Smooth muscle cell (in vitro differentiated cells): ENCODE measurements around the gene HCFC1. TPM values are rescaled to one million over a fixed set of nuclear protein-coding genes. Genes with fewer than 3 reads are reported as not detected.

Experiments used
- DNase-seq: peaks from one replicate; lab custom pipeline; 2025; ENCODE audit not compliant: unreplicated experiment; lab: John Stamatoyannopoulos, UW
- H2AFZ ChIP-seq: fragments of 200-600 bp; sonication (generic); 2 replicates; pipeline ENCODE4 v1.6.0; 2016; ENCODE audit warnings: antibody characterized with exemption, low read depth, mild to moderate bottlenecking
- H3F3A ChIP-seq: fragments of 200-600 bp; sonication (generic); 2 replicates; pipeline ENCODE4 v1.6.0; 2017; ENCODE audit warnings: antibody characterized with exemption, low read depth
- H3K27ac ChIP-seq: fragments of 200-600 bp; sonication (generic); 2 replicates; pipeline ENCODE4 v1.5.1; 2016; ENCODE audit warnings: low read depth, mild to moderate bottlenecking
- H3K27me3 ChIP-seq: fragments of 200-600 bp; sonication (generic); 2 replicates; pipeline ENCODE4 v1.6.1; 2016; ENCODE audit warnings: low read depth, mild to moderate bottlenecking
- H3K36me3 ChIP-seq: fragments of 200-600 bp; sonication (generic); 2 replicates; pipeline ENCODE4 v1.5.1; 2016; ENCODE audit warnings: low read depth
- H3K4me1 ChIP-seq: fragments of 200-600 bp; sonication (generic); 2 replicates; pipeline ENCODE4 v1.5.1; 2016; ENCODE audit warnings: low read depth
- H3K4me2 ChIP-seq: fragments of 200-600 bp; sonication (generic); 2 replicates; pipeline ENCODE4 v1.6.0; 2016; ENCODE audit warnings: mild to moderate bottlenecking
- H3K4me3 ChIP-seq: fragments of 200-600 bp; sonication (generic); 2 replicates; pipeline ENCODE4 v1.5.1; 2016; ENCODE audit warnings: mild to moderate bottlenecking
- H3K79me2 ChIP-seq: fragments of 200-600 bp; sonication (generic); 2 replicates; pipeline ENCODE4 v1.6.0; 2016; ENCODE audit warnings: low read depth, mild to moderate bottlenecking
- H3K9ac ChIP-seq: fragments of 200-600 bp; sonication (generic); 2 replicates; pipeline ENCODE4 v1.6.0; 2016; ENCODE audit warnings: low read depth
- H3K9me3 ChIP-seq: fragments of 200-600 bp; sonication (generic); replicated peaks from 2 replicates; pipeline ENCODE4 v1.5.1; 2016; ENCODE audit warnings: low read depth
- H4K20me1 ChIP-seq: fragments of 200-600 bp; sonication (generic); 2 replicates; pipeline ENCODE4 v1.6.0; 2016; ENCODE audit warnings: low read depth
- CTCF ChIP-seq: fragments of 200-600 bp; sonication (generic); IDR thresholded peaks from 2 replicates; pipeline ENCODE4 v1.5.1; 2017; ENCODE audit warnings: borderline replicate concordance, mild to moderate bottlenecking, antibody characterized with exemption; ENCODE audit not compliant: insufficient read depth, poor library complexity, severe bottlenecking
- WGBS: methylation state at CpG from one replicate; pipeline ENCODE4 v1.1.7; 2016; ENCODE audit warnings: low lambda C conversion rate; 5-methylcytosine and 5-hydroxymethylcytosine counted together
- polyA plus RNA-seq: library from polyadenylated mRNA; unstranded; fragments of >200 nt; fragmentation: Nextera tagmentation; extraction: Ambion mirVana; gene quantifications from 2 replicates; pipeline ENCODE4 v1.2.1, GENCODE V29; 2016
- total RNA-seq: library from RNA; depleted of rRNA; stranded (reverse); fragments of >200 nt; gene quantifications from 2 replicates; pipeline ENCODE4 v1.2.3, GENCODE V29; 2014

The HCFC1 gene
- total and polyA plus RNA-seq, 2 experiments from 2014 or later = 22.8 to 23.3 TPM

DNA sequence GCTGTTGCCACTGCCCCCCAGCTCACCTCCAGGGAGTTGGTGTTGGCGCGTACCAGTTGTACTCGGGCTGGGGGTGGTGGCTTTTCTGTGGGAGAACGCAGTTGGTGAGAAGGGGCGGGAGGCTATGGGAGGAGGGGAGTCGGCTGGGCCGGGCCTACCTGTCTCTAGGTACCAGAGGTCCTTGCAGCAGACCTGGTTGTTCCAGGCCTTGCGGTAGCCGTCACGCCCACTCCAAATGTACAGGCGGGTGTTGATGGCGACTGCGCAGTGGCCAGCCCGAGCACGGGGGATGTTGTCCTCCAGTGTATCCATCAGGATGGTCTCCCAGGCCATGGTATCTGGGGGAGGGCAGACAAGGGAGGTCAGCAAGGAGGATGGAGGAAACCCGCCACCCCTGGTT, 11.5 kb downstream of the HCFC1 start:
- H3K27me3 ChIP-seq = no peaks in the 10 kb centered on the region
- peaks cover 8% of the 10 kb centered on the region for H3K79me2 ChIP-seq
- no peaks in the 10 kb centered on the region for H3K9me3 ChIP-seq
- H3K36me3 ChIP-seq = no peaks in the 10 kb centered on the region
- H3K4me1 ChIP-seq = no peaks in the 10 kb centered on the region
- no peak overlapping the region for H3K4me2 ChIP-seq
- 92% methylated on average over 16 of the region's 16 CpGs for WGBS
- H3K27ac ChIP-seq = no peak overlapping the region
- DNase-seq = no peak
- no peak overlapping the region for H2AFZ ChIP-seq
- peaks cover 34% of the 10 kb centered on the region for H4K20me1 ChIP-seq
- H3F3A ChIP-seq = no peaks in the 10 kb centered on the region
- H3K9ac ChIP-seq = no peak overlapping the region
- no peak for TF ChIP-seq CTCF
- no peak overlapping the region for H3K4me3 ChIP-seq

DNA sequence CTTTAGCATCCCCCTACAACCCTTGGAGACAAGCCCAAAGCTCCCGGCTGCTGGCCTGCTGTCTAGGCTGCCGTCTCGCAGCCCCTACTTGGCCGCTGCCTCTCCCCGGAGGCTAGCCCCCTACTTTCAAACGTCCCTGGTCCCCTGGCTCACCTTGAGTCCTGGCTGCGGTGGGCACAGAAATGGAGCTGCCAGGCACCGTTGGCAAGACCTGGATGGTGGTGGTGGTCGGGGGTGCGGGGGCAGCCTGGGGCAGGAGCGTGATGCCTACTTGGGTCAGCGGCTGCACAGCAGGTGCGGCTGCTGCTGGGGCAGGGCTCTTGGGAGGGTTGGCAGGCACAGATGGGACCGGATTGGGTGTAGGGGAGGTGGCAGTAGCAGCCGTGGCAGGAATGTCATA, 12.0 kb downstream of the HCFC1 start:
- no peak overlapping the region for H3K9ac ChIP-seq
- H3K79me2 ChIP-seq = peaks cover 3% of the 10 kb centered on the region
- peaks cover 30% of the 10 kb centered on the region for H4K20me1 ChIP-seq
- WGBS = 96% methylated on average over 15 of the region's 15 CpGs
- no peaks in the 10 kb centered on the region for H3F3A ChIP-seq
- H3K4me3 ChIP-seq = no peak overlapping the region
- H3K27me3 ChIP-seq = no peaks in the 10 kb centered on the region
- no peak for DNase-seq
- H3K9me3 ChIP-seq = no peaks in the 10 kb centered on the region
- TF ChIP-seq CTCF = no peak
- no peak overlapping the region for H3K27ac ChIP-seq
- no peaks in the 10 kb centered on the region for H3K4me1 ChIP-seq
- H3K36me3 ChIP-seq = no peaks in the 10 kb centered on the region
- no peak overlapping the region for H3K4me2 ChIP-seq
- H2AFZ ChIP-seq = no peak overlapping the region

DNA sequence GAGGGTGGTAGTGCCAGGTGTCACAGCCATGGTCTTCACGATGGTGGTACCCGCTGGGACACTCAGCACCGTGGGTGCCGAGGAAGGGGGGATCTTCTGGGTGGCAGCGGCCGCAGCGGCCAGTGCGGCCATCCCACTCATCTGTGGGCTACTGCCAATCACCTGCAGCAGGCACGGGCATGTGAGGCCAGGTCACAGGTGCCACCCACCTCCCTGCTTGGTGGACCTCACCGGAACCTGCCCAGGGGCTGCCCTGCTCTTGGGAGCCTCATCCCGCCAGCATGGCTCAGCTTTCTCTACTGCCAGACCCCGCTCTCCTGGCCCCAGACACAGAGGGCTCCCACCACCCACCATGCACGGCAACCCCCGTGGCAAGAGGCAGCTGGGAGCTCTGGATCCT, 13.0 kb downstream of the HCFC1 start:
- DNase-seq = no peak
- H3K4me1 ChIP-seq = no peaks in the 10 kb centered on the region
- TF ChIP-seq CTCF = no peak
- H3K27me3 ChIP-seq = no peaks in the 10 kb centered on the region
- H3K4me2 ChIP-seq = no peak overlapping the region
- WGBS = 91% methylated on average over 14 of the region's 14 CpGs
- H3K4me3 ChIP-seq = no peak overlapping the region
- no peak overlapping the region for H3K9ac ChIP-seq
- H3K27ac ChIP-seq = no peak overlapping the region
- H2AFZ ChIP-seq = no peak overlapping the region
- H3F3A ChIP-seq = no peaks in the 10 kb centered on the region
- no peaks in the 10 kb centered on the region for H3K79me2 ChIP-seq
- H3K9me3 ChIP-seq = no peaks in the 10 kb centered on the region
- peaks cover 20% of the 10 kb centered on the region for H4K20me1 ChIP-seq
- no peaks in the 10 kb centered on the region for H3K36me3 ChIP-seq

GRCh38 chrX:153957224-153957623, 14.4 kb downstream of the HCFC1 start:
- DNase-seq = no peak
- Histone ChIP-seq H2AFZ (no peak overlapping the region), H3K4me3 (no peak overlapping the region), H3K4me1 (no peaks in the 10 kb centered on the region), H3K27me3 (no peaks in the 10 kb centered on the region), H3K36me3 (no peaks in the 10 kb centered on the region), H3K79me2 (no peaks in the 10 kb centered on the region), H3K4me2 (no peak overlapping the region), H3K9ac (no peak overlapping the region), H3K9me3 (no peaks in the 10 kb centered on the region), H3K27ac (no peak overlapping the region), H3F3A (no peaks in the 10 kb centered on the region), H4K20me1 (peaks cover 11% of the 10 kb centered on the region)
- 89% methylated on average over 17 of the region's 17 CpGs for WGBS
- no peak for TF ChIP-seq CTCF
